ENCODE data around the gene GJE1.

GJE1 gene

DNA sequence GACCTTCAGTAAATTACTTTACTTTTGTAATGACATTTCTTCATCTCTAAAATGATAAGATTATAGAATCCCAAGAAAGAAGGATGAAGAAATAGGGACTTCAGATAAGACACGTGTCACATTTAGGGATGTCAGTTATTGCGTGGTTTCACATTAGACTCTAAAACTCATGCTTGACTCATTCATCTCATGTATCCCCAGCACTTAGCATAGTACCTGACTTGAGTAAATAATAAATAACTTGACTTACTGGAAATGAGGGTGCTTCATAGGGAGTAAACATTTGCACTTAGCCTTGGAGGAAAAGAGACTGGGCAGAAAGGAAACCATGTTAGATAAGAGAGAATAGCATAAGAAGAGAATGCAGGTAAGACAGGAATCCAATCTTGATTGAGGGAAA, 51.6 kb downstream of the GJE1 start:
- TF ChIP-seq, protein P1, sequence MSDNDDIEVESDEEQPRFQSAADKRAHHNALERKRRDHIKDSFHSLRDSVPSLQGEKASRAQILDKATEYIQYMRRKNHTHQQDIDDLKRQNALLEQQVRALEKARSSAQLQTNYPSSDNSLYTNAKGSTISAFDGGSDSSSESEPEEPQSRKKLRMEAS (IDR thresholded peaks at IDR 0.05; ENCODE audit: low read depth, low read length) = no peak
- TF ChIP-seq, protein P2, sequence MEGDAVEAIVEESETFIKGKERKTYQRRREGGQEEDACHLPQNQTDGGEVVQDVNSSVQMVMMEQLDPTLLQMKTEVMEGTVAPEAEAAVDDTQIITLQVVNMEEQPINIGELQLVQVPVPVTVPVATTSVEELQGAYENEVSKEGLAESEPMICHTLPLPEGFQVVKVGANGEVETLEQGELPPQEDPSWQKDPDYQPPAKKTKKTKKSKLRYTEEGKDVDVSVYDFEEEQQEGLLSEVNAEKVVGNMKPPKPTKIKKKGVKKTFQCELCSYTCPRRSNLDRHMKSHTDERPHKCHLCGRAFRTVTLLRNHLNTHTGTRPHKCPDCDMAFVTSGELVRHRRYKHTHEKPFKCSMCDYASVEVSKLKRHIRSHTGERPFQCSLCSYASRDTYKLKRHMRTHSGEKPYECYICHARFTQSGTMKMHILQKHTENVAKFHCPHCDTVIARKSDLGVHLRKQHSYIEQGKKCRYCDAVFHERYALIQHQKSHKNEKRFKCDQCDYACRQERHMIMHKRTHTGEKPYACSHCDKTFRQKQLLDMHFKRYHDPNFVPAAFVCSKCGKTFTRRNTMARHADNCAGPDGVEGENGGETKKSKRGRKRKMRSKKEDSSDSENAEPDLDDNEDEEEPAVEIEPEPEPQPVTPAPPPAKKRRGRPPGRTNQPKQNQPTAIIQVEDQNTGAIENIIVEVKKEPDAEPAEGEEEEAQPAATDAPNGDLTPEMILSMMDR (IDR thresholded peaks at IDR 0.05; ENCODE audit: low read depth, low read length) = no peak
- no peak for TF ChIP-seq POLR2A (IDR thresholded peaks at IDR 0.05; ENCODE audit: extremely low read depth, insufficient read length)
- no peak for TF ChIP-seq MYC (IDR thresholded peaks at IDR 0.05; ENCODE audit: low read depth, low read length)
- DNase-seq (ENCODE audit: low read depth) = no peak

More for the DNA sequence above, 51.6 kb downstream of the GJE1 start:
- no peak overlapping the region for H3K4me3 ChIP-seq (ENCODE audit: low read depth, low read length)
